Measurements from ENCODE around the gene STMN3. TPM values are rescaled to one million over a fixed set of nuclear protein-coding genes. Genes with fewer than 3 reads are reported as not detected.

Gene STMN3
- total and polyA plus RNA-seq, 2 of the 8 experiments (the other 6 are each of a cell fraction or from before 2014, with no cell fraction given): 51.5 to 63.1 TPM

- TF ChIP-seq HDAC2 (IDR thresholded peaks at IDR 0.05; ENCODE audit: borderline replicate concordance in 1 of 2, low read depth in 2 of 2, low read length in 2 of 2): peak in 1 of 2 experiments; percentile 49; a peak in 1 of 4 replicates
- peak; percentile 58 to 77; a peak in 1 of 3 replicates for TF ChIP-seq POLR2A (IDR thresholded peaks at IDR 0.05; ENCODE audit: control extremely low read depth in 1 of 2, low read depth in 2 of 2, low read length in 2 of 2)
Observed at GRCh38 chr20:63626424-63627128, 26.6 kb downstream of the STMN3 start, which contains the start of gene GMEB2 (continued).

Data from H1 (cell line).